Stimulated activated CD4-positive, alpha-beta T cell treated with anti-CD3 and anti-CD28 coated beads, TNF-alpha, amount 100 ng/mL, for 48 hours (primary cell): ENCODE measurements around the gene ADCY2.

Source experiments
- DNase-seq, 3 donors: peaks; one replicate each; pipeline ENCODE4 v3.0.0-alpha.2; 2020; ENCODE audit warnings: low read depth in 3 of 3

Gene ADCY2

GRCh38 chr5:7745882-7746610 is 350.1 kb downstream of the ADCY2 start:
- DNase-seq = peak; percentile 9 to 43 (median 26)

- DNase-seq = no peak
Observed at GRCh38 chr5:7747728-7748127, 351.8 kb downstream of the ADCY2 start.

GRCh38 chr5:7749626-7750025 is 353.7 kb downstream of the ADCY2 start:
- DNase-seq = no peak

GRCh38 chr5:7751874-7752273 is 355.9 kb downstream of the ADCY2 start:
- no peak for DNase-seq

GRCh38 chr5:7753181-7753580 is 357.2 kb downstream of the ADCY2 start:
- no peak for DNase-seq

GRCh38 chr5:7753596-7753995 is 357.7 kb downstream of the ADCY2 start:
- DNase-seq = no peak

GRCh38 chr5:7754490-7754889 is 358.6 kb downstream of the ADCY2 start:
- no peak for DNase-seq

- DNase-seq = peak; percentile 5 to 45 (median 29)
Observed at GRCh38 chr5:7754997-7755596, 359.2 kb downstream of the ADCY2 start.

GRCh38 chr5:7755958-7756357 is 360.0 kb downstream of the ADCY2 start:
- no peak for DNase-seq

GRCh38 chr5:7756453-7756852 is 360.5 kb downstream of the ADCY2 start:
- DNase-seq = no peak

- DNase-seq = no peak
Observed at GRCh38 chr5:7759257-7759871, 363.4 kb downstream of the ADCY2 start.

GRCh38 chr5:7759951-7760580 is 364.1 kb downstream of the ADCY2 start:
- no peak for DNase-seq

GRCh38 chr5:7762267-7762666 is 366.3 kb downstream of the ADCY2 start:
- no peak for DNase-seq

- no peak for DNase-seq
Observed at GRCh38 chr5:7763621-7764072, 367.7 kb downstream of the ADCY2 start.

- DNase-seq = no peak
Observed at GRCh38 chr5:7764452-7764851, 368.5 kb downstream of the ADCY2 start.

- DNase-seq = no peak
Observed at GRCh38 chr5:7770436-7770835, 374.5 kb downstream of the ADCY2 start.

- DNase-seq = no peak
Observed at GRCh38 chr5:7772141-7772540, 376.2 kb downstream of the ADCY2 start.

- DNase-seq = no peak
Observed at GRCh38 chr5:7773178-7773577, 377.2 kb downstream of the ADCY2 start.

- DNase-seq = no peak
Observed at GRCh38 chr5:7776442-7776841, 380.5 kb downstream of the ADCY2 start.

- no peak for DNase-seq
Observed at GRCh38 chr5:7779019-7780005, 383.4 kb downstream of the ADCY2 start.

GRCh38 chr5:7781899-7782298 is 386.0 kb downstream of the ADCY2 start:
- DNase-seq = no peak
